NCI-H510A treated with DMSO at 0.1 percent for 48 hours (cell line): ENCODE results near the gene AUTS2.

Source experiments
- DNase-seq: peaks from one replicate; lab custom pipeline; 2025; lab: John Stamatoyannopoulos, UW

AUTS2 gene

DNA sequence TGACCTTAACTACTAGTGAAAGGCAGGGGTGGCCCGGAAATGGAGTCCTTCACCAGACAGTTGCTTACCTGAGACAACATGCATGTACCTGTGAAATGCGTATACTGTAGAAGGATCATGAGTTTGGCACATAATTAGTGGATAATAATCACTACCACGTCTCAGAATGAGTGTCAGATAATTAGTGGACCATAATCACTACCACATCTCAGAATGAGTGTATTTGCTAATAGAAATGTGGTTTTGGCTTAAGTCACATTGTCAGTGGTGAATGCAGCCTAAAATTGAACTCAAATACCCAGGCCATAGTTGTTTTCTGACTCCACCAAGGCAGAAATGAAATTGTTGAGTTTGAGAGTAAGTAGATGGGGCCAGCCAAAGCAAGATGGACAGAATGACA is 1065.4 kb downstream of the AUTS2 start:
- no peak for DNase-seq

DNA sequence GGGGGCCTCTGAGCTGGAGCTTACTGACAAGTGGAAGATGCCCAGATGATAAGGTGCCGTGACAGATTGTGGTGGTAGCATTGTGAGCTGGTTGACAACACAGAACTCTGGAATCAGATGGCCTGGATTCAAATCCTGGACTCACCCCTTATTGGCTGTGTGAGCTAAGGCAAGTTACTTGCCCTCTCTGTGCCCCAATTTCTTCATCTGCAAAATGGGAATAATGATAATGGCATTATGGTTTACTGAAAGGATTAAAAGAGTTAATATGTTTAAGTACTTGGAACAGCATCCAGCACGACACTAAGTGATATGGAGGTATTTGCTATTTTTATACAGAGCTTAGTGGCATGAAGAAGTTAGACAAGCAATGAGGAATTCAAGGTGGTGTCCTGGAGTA is 1067.7 kb downstream of the AUTS2 start:
- no peak for DNase-seq

GRCh38 chr7:70667406-70667805 is 1069.1 kb downstream of the AUTS2 start:
- no peak for DNase-seq

- no peak for DNase-seq
Measured at GRCh38 chr7:70668606-70669358, 1070.5 kb downstream of the AUTS2 start.

- DNase-seq: no peak
Measured at GRCh38 chr7:70669854-70670253, 1071.6 kb downstream of the AUTS2 start.

DNA sequence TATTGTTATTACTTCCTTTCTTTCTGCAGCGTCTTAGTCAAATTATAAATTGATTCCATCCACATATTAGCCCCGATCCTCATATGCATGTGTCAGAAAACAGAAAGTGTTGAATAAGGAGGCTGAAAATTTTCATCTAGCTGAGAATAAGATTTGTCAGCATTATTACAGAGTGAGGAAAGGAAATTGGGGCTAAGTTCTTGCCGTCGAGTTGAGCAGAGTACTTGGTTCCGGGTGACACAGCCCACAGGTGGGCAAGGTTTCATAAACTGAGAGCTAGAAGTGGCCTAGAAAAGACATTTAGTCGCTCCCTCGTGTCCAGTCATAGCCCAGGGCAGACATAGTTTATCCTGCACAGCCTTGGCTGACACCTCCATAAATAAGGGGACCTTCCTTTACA is 1072.0 kb downstream of the AUTS2 start:
- DNase-seq: no peak

GRCh38 chr7:70673778-70674570 is 1075.7 kb downstream of the AUTS2 start:
- no peak for DNase-seq

- no peak for DNase-seq
Measured at GRCh38 chr7:70674571-70675010, 1076.3 kb downstream of the AUTS2 start.

DNA sequence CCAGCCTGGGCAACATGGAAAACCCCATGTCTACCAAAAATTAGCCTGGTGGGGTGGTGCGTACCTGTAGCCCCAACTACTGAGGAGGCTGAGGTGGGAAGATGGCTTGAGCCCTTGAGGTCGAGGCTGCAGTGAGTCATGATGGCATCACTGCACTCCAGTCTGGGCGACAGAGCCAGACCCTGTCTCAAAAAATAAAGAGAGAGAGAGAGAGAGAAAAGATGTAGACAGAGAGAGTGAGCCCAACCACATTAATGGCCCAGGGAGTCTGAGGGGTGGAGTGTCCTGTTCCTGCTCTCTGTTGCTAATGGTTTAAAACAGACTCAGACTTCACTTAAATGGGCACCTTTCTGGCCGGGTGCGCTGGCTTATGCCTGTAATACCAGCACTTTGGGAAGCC is 1078.0 kb downstream of the AUTS2 start:
- no peak for DNase-seq

DNA sequence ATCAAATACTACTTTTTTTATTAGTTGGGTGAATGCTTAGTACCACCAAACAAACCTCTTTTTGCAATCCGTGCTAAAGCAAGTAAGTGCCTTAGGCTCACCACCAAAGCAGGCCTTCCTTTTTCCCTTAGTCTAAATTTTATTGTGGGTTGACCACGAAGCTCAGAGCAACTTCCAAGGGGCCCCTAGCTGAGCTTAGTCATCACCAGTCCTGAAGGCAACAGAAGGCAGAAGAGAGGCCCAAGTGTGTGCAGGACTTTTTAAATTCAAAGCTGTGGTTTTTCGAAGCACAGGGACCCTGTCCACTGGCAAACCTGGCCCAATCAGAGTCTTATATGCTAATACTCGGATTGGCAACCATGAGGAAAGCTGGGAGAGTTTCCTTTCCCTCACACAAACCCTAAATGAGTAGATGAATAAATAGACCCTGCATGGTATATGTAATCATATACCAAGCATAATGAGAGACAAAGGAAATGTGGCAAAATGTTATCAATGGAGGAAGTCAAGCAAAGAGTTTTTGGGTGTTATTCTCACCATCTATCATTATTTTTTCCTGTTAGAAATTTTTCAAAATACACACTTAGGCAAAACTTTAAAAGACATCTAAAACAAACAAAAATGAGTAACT is 1080.5 kb downstream of the AUTS2 start:
- DNase-seq: no peak

GRCh38 chr7:70679661-70680060 is 1081.4 kb downstream of the AUTS2 start:
- no peak for DNase-seq

- no peak for DNase-seq
Measured at GRCh38 chr7:70680306-70680705, 1082.0 kb downstream of the AUTS2 start.

DNA sequence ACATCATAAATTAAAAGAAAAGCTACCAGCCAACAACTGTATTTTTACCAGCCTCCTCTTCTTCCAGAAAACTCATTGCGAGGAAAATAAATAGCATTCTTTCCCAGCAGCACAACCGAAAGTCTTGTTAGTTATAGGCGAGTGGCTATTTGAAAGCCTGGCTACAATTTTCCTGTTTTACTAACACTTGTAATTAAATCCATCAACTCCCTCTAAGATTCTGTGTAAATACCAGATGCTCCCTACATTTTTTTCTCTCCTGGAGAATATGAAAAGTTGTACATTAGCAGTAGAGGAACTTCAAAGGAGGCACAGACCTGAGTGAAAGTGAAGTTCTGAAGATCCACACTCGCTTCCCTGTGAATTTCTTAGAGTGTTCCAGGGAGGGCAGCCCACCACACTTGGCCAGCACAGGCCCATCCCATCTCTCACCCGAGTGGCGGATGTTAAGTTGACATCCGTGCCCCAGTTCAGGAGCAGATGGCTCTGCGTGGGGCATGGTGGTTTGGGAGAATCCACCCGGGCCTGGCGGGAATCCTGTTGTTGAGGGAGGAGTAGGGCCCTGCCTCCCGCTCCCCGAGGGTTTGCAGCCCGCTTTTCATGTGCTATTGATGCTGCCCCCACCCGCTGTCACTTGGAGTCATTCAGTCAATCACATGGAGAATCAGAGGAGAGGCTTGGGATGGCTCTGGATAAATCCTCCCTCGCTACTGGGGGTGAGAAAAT is 1082.6 kb downstream of the AUTS2 start:
- DNase-seq: no peak

- DNase-seq: no peak
Measured at GRCh38 chr7:70681469-70682350, 1083.4 kb downstream of the AUTS2 start.

DNA sequence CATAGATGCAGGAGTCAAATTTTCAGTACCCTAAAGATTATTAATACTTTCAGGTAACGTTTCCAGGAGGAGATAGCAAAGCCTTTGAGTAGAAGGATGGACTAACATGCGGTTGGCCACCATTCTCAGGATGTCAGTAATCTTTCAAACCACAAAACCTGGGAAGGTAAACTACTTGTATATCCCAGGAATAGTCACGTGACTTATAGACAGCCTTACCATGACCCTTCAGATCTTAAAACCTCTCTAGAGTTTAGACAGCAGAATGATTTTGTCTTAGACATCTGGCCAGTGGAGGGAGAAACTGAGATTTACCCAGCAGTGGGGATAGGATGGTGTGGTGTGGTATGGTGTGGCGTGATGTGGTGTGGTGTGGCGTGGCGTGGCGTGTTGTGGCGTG is 1085.9 kb downstream of the AUTS2 start:
- no peak for DNase-seq

GRCh38 chr7:70693321-70693685 is 1095.0 kb downstream of the AUTS2 start:
- DNase-seq: no peak

DNA sequence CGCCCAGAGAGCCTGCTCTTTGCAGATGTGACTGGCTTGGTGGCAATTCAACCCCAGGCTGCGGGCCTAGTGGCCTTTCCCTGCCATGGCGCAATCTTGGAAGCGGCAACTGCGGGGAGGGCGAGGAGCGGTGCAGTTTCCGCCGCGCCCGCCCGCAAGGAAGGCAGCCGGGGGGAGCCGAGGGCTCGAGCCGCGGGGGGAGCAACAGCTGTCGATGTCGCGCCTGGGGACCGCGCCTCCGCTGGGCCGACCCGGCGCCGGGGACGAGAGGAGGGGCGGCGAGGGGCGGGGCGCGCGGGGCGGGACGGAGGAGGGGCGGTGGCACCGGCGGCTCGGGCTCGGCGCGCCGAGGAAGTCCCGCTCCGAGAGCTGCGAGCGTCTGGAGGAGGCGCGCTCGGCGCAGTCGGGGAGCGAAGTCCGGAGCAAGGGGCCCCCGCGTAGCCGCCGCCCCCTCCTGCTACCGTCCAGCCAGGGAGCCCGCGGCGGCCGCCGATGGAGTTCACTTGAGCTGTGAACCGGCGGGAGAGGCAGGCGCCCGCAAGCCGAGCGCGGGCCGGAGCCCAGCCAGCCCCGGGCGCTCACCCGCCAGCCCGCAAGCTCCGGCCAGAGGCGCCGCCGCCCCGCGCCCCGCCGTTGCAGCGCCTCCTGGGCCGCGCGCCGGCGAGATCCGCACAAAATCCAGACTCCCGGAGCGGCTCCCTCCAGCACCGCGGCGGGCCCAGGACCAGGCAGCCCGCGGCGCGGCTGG is 1095.6 kb downstream of the AUTS2 start:
- DNase-seq: peak; percentile 33

GRCh38 chr7:70694434-70694970 is 1096.2 kb downstream of the AUTS2 start:
- DNase-seq: no peak

DNA sequence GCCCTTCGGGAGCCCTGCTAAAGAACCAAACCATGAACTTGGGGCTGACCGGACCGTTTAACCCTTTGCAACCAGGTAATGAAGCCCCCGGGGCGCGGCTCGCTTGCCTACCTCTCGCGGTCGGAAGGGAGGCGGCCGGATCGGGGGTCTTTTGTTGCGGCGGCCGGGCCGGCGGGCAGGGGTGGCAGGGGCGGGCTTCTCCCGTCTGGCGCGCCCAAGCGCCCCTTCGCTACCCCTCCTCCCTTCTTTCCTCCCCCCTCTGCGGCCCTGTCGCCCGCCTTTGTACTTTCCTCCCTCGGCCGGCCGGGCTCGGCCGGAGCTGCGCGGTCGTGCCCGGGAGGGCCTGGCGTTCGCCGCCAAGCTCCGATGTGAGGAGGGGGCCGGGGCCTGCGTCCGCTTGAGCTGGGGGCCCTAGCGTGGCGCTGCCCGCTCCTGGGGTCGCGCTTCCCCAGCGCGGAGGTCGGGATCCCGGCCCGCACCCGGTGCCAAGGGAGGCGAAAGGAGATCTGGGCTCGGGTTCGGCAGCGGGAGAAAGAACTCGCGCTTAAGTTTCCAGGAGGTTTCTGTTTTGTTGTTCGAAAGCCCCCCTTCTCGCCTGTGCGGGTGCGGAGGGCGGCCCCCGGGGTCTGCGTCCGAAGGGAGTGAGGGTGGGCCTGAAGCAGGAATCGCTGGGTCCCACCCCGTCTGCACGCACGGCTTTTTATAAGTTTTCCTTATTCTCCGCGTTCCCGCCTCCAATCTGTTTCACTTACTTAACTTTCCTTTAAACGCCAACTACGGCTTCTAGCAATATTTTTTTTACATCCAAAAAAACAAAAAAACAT is 1096.9 kb downstream of the AUTS2 start:
- DNase-seq: no peak

GRCh38 chr7:70695795-70696083 is 1097.5 kb downstream of the AUTS2 start:
- no peak for DNase-seq
